SK-N-SH treated with all-trans-retinoic acid at 6 μM for 48 hours (cell line): ENCODE data around the gene COX20.

Source experiments
- BACH2 ChIP-seq: fragments of 250-450 bp; sonication (Bioruptor Pico); IDR thresholded peaks from 2 replicates; pipeline ENCODE4 v1.9.0; 2021; ENCODE audit warnings: mild to moderate bottlenecking, borderline replicate concordance
- CSRNP3 ChIP-seq: fragments of 250-450 bp; sonication (Bioruptor Pico); IDR thresholded peaks from 2 replicates; pipeline ENCODE4 v1.5.1; 2021; ENCODE audit warnings: mild to moderate bottlenecking, moderate library complexity
- ISL1 ChIP-seq: fragments of 250-450 bp; sonication (Bioruptor Pico); IDR thresholded peaks from 2 replicates; pipeline ENCODE4 v2.1.2; 2022; ENCODE audit warnings: mild to moderate bottlenecking, moderate library complexity
- PATZ1 ChIP-seq: fragments of 250-450 bp; sonication (Bioruptor Pico); IDR thresholded peaks from 2 replicates; pipeline ENCODE4 v1.8.0; 2020; ENCODE audit warnings: mild to moderate bottlenecking, moderate library complexity, borderline replicate concordance
- PPARA ChIP-seq: fragments of 250-450 bp; sonication (Bioruptor Pico); IDR thresholded peaks from 2 replicates; pipeline ENCODE4 v1.5.0; 2020; ENCODE audit warnings: mild to moderate bottlenecking, borderline replicate concordance
- TSHZ2 ChIP-seq: fragments of 250-450 bp; sonication (Bioruptor Pico); IDR thresholded peaks from 2 replicates; pipeline ENCODE4 v1.5.0; 2020; ENCODE audit warnings: mild to moderate bottlenecking, moderate library complexity
- ZC3H10 ChIP-seq: fragments of 250-450 bp; sonication (Bioruptor Pico); IDR thresholded peaks from 2 replicates; pipeline ENCODE4 v1.5.1; 2021; ENCODE audit warnings: mild to moderate bottlenecking, moderate library complexity
- ZFP30 ChIP-seq: fragments of 450-650 bp; formaldehyde crosslinking; IDR thresholded peaks from 2 replicates; pipeline ENCODE4 v1.5.0; 2022; ENCODE audit warnings: mild to moderate bottlenecking, moderate library complexity
- ZNF8 ChIP-seq: fragments of 450-650 bp; formaldehyde crosslinking; IDR thresholded peaks from 2 replicates; pipeline ENCODE4 v1.5.0; 2020; ENCODE audit warnings: mild to moderate bottlenecking, moderate library complexity
- TF ChIP-seq, protein P1 (sequence below): fragments of 250-450 bp; sonication (Bioruptor Pico); IDR thresholded peaks from 2 replicates; pipeline ENCODE4 v1.8.0; 2021; ENCODE audit warnings: low read depth, mild to moderate bottlenecking, moderate library complexity, borderline replicate concordance

- TF ChIP-seq ZFP30 (CRISPR knock-in tag) (no peak), BACH2 (no peak), CSRNP3 (CRISPR knock-in tag) (no peak), ZC3H10 (CRISPR knock-in tag) (no peak), PPARA (CRISPR knock-in tag) (no peak), PATZ1 (no peak), TSHZ2 (CRISPR knock-in tag) (no peak), ISL1 (no peak), ZNF8 (no peak)
- TF ChIP-seq, protein P1, sequence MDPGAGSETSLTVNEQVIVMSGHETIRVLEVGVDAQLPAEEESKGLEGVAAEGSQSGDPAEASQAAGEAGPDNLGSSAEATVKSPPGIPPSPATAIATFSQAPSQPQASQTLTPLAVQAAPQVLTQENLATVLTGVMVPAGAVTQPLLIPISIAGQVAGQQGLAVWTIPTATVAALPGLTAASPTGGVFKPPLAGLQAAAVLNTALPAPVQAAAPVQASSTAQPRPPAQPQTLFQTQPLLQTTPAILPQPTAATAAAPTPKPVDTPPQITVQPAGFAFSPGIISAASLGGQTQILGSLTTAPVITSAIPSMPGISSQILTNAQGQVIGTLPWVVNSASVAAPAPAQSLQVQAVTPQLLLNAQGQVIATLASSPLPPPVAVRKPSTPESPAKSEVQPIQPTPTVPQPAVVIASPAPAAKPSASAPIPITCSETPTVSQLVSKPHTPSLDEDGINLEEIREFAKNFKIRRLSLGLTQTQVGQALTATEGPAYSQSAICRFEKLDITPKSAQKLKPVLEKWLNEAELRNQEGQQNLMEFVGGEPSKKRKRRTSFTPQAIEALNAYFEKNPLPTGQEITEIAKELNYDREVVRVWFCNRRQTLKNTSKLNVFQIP, result no peak
Observed at GRCh38 chr1:244800821-244801220, 34.6 kb upstream of the COX20 start.
